Omental fat pad (tissue), 4 donors: ENCODE measurements around the gene NTSR2. TPM values are rescaled to one million over a fixed set of nuclear protein-coding genes. Genes with fewer than 3 reads are reported as not detected.

Experiments used
- ATAC-seq: fragments of 150-250 bp; one replicate; pipeline ENCODE4 v1.9.1; 2016; ENCODE audit warnings: mild to moderate bottlenecking, moderate library complexity; ENCODE audit not compliant: low FRiP score
- DNase-seq: peaks from one replicate; pipeline ENCODE4 v3.0.0-alpha.2; 2019; ENCODE audit warnings: low spot score
- total RNA-seq, 4 donors: library from RNA; depleted of rRNA; stranded (reverse); fragments of >200 nt; gene quantifications; one replicate each; pipeline ENCODE4 v1.1.0, GENCODE V29; 2016
- TF ChIP-seq, protein P1 (sequence below), 3 donors: fragments of 450-650 bp; IDR thresholded peaks; one replicate each; pipeline ENCODE4 v1.5.1; 2016 to 2017; ENCODE audit warnings: antibody characterized with exemption in 3 of 3, mild to moderate bottlenecking in 3 of 3, moderate library complexity in 2 of 3

Gene NTSR2
- total RNA-seq, 4 donors from 2014 or later: 0.28 to 1.6 TPM; not detected in 2

DNA sequence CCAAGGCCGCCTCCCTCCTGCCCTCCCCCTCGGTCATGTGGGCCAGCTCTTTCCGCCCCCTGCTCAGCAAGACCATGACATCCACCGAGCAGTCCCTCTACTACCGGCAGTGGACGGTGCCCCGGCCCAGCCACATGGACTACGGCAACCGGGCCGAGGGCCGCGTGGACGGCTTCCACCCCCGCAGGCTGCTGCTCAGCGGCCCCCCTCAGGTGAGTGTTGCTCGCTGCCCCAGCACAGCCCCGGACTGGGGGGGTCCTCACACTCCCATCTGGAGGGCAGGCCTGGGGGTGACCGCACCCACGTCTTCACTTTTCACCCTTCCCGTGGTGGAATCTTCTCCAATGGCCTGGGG lies 51.3 kb downstream of the NTSR2 start:
- TF ChIP-seq, protein P1, sequence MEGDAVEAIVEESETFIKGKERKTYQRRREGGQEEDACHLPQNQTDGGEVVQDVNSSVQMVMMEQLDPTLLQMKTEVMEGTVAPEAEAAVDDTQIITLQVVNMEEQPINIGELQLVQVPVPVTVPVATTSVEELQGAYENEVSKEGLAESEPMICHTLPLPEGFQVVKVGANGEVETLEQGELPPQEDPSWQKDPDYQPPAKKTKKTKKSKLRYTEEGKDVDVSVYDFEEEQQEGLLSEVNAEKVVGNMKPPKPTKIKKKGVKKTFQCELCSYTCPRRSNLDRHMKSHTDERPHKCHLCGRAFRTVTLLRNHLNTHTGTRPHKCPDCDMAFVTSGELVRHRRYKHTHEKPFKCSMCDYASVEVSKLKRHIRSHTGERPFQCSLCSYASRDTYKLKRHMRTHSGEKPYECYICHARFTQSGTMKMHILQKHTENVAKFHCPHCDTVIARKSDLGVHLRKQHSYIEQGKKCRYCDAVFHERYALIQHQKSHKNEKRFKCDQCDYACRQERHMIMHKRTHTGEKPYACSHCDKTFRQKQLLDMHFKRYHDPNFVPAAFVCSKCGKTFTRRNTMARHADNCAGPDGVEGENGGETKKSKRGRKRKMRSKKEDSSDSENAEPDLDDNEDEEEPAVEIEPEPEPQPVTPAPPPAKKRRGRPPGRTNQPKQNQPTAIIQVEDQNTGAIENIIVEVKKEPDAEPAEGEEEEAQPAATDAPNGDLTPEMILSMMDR (IDR thresholded peaks at IDR 0.05): no peak
- ATAC-seq: no peak

DNA sequence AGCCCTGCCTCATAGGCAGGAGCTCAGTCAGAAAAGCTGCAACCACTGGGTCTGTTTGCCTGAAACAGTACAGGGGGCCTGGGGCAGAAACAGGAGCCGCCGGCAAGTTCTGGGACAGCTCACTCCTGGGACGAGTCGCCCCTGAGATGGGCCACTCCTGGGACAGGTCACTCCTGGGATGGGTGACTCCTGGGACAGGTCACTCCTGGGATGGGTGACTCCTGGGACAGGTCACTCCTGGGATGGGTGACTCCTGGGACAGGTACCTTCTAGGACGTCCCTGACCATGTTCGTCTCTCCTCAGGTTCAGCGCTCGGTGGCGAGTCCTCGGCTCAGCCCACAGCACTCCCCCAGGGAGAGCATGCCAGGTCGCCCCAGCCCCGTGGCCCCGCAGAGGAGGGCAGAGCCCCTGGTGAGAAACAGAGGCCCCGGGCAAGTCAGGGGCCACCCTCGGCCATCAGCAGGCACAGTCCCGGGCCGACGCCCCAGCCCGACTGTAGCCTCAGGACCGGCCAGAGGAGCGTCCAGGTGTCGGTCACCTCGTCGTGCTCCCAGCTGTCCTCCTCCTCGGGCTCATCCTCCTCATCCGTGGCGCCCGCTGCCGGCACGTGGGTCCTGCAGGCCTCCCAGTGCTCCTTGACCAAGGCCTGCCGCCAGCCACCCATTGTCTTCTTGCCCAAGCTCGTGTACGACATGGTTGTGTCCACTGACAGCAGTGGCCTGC lies 51.8 kb downstream of the NTSR2 start:
- DNase-seq (no peak), ATAC-seq (no peak)
- TF ChIP-seq, protein P1 (IDR thresholded peaks at IDR 0.05): no peak

More for the DNA sequence above, 51.3 kb downstream of the NTSR2 start:
- DNase-seq: no peak

DNA sequence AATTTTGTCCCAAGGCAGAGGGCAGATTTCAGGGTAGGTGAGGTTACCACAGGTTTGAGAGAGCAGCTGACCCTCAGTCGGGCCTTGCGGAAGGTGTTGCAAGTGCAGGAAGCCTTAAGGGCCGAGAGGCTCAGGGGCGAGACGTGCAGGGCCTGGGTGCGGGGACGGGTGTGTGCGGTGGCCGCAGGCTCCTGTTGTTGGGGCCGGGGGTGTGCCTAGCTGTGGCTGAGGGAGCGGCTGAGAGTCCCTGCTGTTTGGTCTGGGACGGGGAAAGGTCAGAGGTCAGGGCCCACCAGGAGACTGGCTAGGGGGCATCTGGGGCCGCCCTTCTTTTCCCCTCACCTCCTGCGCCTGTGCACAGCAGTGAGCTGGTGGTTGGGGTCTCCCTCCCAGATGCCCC lies 52.5 kb downstream of the NTSR2 start:
- no peak for DNase-seq
- TF ChIP-seq, protein P1 (IDR thresholded peaks at IDR 0.05): no peak
- no peak for ATAC-seq

DNA sequence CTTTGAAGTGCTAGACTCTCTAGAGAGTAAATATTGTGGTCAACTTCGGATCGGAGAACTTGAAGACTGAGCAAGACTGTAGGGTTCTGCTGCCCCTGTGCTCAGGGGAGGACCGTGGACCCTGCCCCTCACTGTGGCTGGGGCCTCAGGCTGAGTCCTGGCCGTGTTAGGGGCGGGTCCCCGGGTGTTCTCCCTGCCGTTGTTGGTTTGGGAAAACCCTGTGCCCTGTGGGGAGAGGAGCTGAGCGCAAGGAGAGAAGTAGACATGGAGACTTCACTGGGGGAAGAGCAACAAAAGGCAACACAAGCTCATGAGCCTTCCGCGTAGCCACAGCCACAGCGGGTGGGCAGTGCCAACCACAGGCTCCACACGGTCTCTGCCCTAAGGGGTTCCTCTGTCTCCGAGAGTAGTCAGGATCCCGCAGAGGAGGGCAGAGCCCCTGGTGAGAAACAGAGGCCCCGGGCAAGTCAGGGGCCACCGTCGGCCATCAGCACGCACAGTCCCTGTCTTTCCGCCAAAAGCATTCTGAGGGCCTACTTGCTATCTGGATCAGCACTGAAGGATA lies 53.1 kb downstream of the NTSR2 start:
- DNase-seq (no peak), ATAC-seq (no peak)
- TF ChIP-seq, protein P1 (IDR thresholded peaks at IDR 0.05): no peak

DNA sequence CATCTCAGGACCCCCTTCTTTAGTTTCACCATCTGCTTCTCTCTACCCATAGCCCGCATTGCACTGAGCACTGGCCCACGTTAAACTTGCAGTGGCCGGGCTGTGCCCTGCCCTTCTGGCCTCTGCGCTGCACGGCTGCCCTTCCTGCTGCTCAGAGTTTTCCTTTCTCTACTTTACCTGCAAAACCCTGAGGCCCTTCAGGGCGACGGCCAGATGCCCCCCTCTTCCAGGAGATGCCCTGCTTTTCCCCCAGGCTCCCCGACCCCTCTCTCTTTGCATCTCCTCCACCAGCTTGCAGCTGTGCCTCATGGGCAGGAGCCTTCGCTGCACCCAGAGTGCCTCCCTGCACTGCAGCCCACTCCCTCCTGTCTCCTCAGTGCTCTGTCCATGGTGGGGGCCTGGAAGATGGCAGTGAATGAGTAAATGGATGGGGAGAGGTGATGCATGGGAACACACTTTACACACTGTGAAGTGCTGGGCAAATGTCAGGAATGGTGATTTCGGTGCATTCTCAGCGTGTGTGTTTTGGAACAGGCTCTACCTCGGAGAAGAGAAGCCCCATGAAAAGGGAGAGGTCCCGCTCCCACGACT lies 53.8 kb downstream of the NTSR2 start:
- ATAC-seq (no peak), DNase-seq (no peak)
- TF ChIP-seq, protein P1 (IDR thresholded peaks at IDR 0.05): no peak

DNA sequence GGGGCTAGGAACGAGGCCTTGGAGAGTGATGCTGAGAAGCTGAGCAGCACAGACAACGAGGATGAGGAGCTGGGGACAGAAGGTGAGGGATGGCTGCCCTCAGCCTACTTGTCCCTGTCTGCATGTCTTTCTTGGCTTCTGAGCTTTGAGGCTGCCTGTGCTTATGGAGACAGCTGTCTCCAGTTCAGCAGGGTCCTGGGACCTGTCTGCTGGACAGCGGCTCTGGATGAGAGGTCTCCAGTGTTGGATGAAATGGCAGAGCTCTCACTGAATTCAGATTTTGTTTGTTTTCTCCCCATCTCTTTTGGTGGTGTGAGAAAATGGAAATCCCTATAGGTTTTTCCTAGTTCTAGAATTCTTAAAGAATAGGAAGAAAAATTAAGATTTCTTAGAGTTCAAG lies 54.8 kb downstream of the NTSR2 start:
- TF ChIP-seq, protein P1 (IDR thresholded peaks at IDR 0.05): no peak
- DNase-seq: no peak
- no peak for ATAC-seq

DNA sequence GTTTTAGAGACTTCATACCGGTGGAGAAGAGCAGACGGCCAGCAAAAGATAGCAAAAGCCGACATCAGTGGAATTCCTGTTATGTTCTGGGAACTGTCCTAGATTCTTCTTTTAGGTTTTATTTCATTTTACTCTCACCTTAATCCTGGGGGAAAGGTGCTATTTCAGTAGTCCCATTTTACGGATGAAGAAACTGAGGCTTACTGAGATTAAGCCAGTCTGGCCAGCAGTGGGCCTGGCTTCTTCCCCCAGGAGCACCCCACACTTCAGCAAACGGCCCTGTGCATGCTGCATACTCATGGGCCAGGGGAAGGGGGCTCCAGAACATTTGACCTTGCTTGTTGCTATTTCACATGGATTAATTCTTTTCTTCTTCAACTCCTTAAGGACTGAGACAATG lies 56.7 kb downstream of the NTSR2 start:
- TF ChIP-seq, protein P1 (IDR thresholded peaks at IDR 0.05): no peak
- ATAC-seq: no peak
- DNase-seq: no peak
